ENCODE measurements around the gene SRGAP2C. TPM values are rescaled to one million over a fixed set of nuclear protein-coding genes. Genes with fewer than 3 reads are reported as not detected.

Gene SRGAP2C
- total and polyA plus RNA-seq, 2 donors (not counting 3 experiments of a cell fraction or from before 2014, with no cell fraction given): 5.6 to 56.4 TPM

GRCh38 chr1:121408354-121408753 is 223.6 kb downstream of the SRGAP2C start:
- FAIRE-seq: no peak
- H3K9me3 ChIP-seq (replicated peaks; ENCODE audit: control insufficient read depth, insufficient read depth, low read length): no peaks in the 10 kb centered on the region

GRCh38 chr1:121413821-121414220 is 229.0 kb downstream of the SRGAP2C start:
- no peaks in the 10 kb centered on the region for H3K9me3 ChIP-seq (replicated peaks; ENCODE audit: control insufficient read depth, insufficient read depth, low read length)
- no peaks in the 10 kb centered on the region for H3K9me1 ChIP-seq (replicated peaks; ENCODE audit: control insufficient read depth, extremely low read depth, insufficient read depth, low read length)
- intact Hi-C loops (cut with micrococcal nuclease) (no loop called here), dilution Hi-C loops (cut with MboI; ENCODE audit: extremely low pct_ligation_motif_present, low sequenced_read_pairs) (no loop called here)
- no peak overlapping the region for H3K4me3 ChIP-seq (replicated peaks in 1 of 3; ENCODE audit: insufficient read depth in 1 of 3, low read depth in 1 of 3, low read length in 3 of 3)
- CTCF ChIA-PET: interaction anchor here (0.5 kb wide), 1 partner anchor 78 kb away, joined by 3 read pairs; no protein-coding TSS in a partner anchor
- H3K27ac ChIP-seq (ENCODE audit: insufficient read depth, low read depth, low read length): no peak overlapping the region
- POLR2A ChIA-PET: no interaction called here
- TF ChIP-seq JUN (IDR thresholded peaks at IDR 0.05; ENCODE audit: borderline replicate concordance, insufficient read depth, insufficient read length, low read depth): no peak
- no peak for TF ChIP-seq FOS (IDR thresholded peaks at IDR 0.05; ENCODE audit: borderline replicate concordance, insufficient read depth, low read length)
- no peak for TF ChIP-seq MYC (IDR thresholded peaks at IDR 0.05; ENCODE audit: low read depth, low read length)
- TF ChIP-seq, protein P1, sequence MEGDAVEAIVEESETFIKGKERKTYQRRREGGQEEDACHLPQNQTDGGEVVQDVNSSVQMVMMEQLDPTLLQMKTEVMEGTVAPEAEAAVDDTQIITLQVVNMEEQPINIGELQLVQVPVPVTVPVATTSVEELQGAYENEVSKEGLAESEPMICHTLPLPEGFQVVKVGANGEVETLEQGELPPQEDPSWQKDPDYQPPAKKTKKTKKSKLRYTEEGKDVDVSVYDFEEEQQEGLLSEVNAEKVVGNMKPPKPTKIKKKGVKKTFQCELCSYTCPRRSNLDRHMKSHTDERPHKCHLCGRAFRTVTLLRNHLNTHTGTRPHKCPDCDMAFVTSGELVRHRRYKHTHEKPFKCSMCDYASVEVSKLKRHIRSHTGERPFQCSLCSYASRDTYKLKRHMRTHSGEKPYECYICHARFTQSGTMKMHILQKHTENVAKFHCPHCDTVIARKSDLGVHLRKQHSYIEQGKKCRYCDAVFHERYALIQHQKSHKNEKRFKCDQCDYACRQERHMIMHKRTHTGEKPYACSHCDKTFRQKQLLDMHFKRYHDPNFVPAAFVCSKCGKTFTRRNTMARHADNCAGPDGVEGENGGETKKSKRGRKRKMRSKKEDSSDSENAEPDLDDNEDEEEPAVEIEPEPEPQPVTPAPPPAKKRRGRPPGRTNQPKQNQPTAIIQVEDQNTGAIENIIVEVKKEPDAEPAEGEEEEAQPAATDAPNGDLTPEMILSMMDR (IDR thresholded peaks at IDR 0.05; ENCODE audit: extremely low read depth in 1 of 2, insufficient read depth in 1 of 2, low read depth in 1 of 2, low read length in 2 of 2): no peak
- no peak for TF ChIP-seq POLR2AphosphoS5 (IDR thresholded peaks at IDR 0.05; ENCODE audit: insufficient read depth, low read depth, low read length)
- no peak for TF ChIP-seq GATA2 (IDR thresholded peaks at IDR 0.05; ENCODE audit: insufficient read depth, insufficient read length, low read depth, low read length)
- TF ChIP-seq EZH2 (IDR thresholded peaks at IDR 0.05; ENCODE audit: borderline replicate concordance, low read depth, low read length, severe bottlenecking): no peak
- no peak for TF ChIP-seq POLR2A (IDR thresholded peaks at IDR 0.05; ENCODE audit: low read depth, low read length)
- no peak for TF ChIP-seq MAX (IDR thresholded peaks at IDR 0.05; ENCODE audit: insufficient read depth, insufficient read length)
- no peaks in the 10 kb centered on the region for H3K27me3 ChIP-seq (ENCODE audit: control insufficient read depth in 2 of 2, insufficient read depth in 2 of 2, low read length in 2 of 2)
- H2AFZ ChIP-seq (ENCODE audit: low read depth, low read length): no peak overlapping the region
- BruUV-seq (replicated peaks): no TSS peak
- H3K9ac ChIP-seq (replicated peaks; ENCODE audit: extremely low read depth, insufficient read depth, low read length): no peak overlapping the region
- DNase-seq (ENCODE audit: low read depth, low spot score): no peak
- no peaks in the 10 kb centered on the region for H3K36me3 ChIP-seq (ENCODE audit: control insufficient read depth in 2 of 2, extremely low read depth in 1 of 2, insufficient read depth in 2 of 2, low read length in 2 of 2)
- peaks cover 5% of the 10 kb centered on the region for H3K4me1 ChIP-seq (ENCODE audit: control insufficient read depth, extremely low read depth, insufficient read depth, low read length)
- H3K4me2 ChIP-seq (ENCODE audit: insufficient read depth, low read length): no peak overlapping the region
- no peaks in the 10 kb centered on the region for H4K20me1 ChIP-seq (replicated peaks; ENCODE audit: control insufficient read depth, extremely low read depth, insufficient read depth, low read length)
- no peaks in the 10 kb centered on the region for H3K79me2 ChIP-seq (ENCODE audit: control insufficient read depth, insufficient read depth, low read length)
- FAIRE-seq: no peak

More at GRCh38 chr1:121408354-121408753, 223.6 kb downstream of the SRGAP2C start:
- intact Hi-C loops (cut with micrococcal nuclease) (no loop called here), dilution Hi-C loops (cut with MboI; ENCODE audit: extremely low pct_ligation_motif_present, low sequenced_read_pairs) (no loop called here)
- H3K4me1 ChIP-seq (ENCODE audit: control insufficient read depth, extremely low read depth, insufficient read depth, low read length): no peaks in the 10 kb centered on the region
- H2AFZ ChIP-seq (ENCODE audit: low read depth, low read length): no peak overlapping the region
- no peaks in the 10 kb centered on the region for H4K20me1 ChIP-seq (replicated peaks; ENCODE audit: control insufficient read depth, extremely low read depth, insufficient read depth, low read length)
- no peak for DNase-seq (ENCODE audit: low read depth, low spot score)
- H3K36me3 ChIP-seq (ENCODE audit: control insufficient read depth in 2 of 2, extremely low read depth in 1 of 2, insufficient read depth in 2 of 2, low read length in 2 of 2): no peaks in the 10 kb centered on the region
- no peaks in the 10 kb centered on the region for H3K9me1 ChIP-seq (replicated peaks; ENCODE audit: control insufficient read depth, extremely low read depth, insufficient read depth, low read length)
- H3K4me3 ChIP-seq (replicated peaks in 1 of 3; ENCODE audit: insufficient read depth in 1 of 3, low read depth in 1 of 3, low read length in 3 of 3): no peak overlapping the region
- ChIA-PET CTCF (no interaction called here), POLR2A (no interaction called here)
- BruUV-seq (replicated peaks): no TSS peak
- H3K27ac ChIP-seq (ENCODE audit: insufficient read depth, low read depth, low read length): no peak overlapping the region
- no peaks in the 10 kb centered on the region for H3K27me3 ChIP-seq (ENCODE audit: control insufficient read depth in 2 of 2, insufficient read depth in 2 of 2, low read length in 2 of 2)
- no peak for TF ChIP-seq MAX (IDR thresholded peaks at IDR 0.05; ENCODE audit: insufficient read depth, insufficient read length)
- no peak overlapping the region for H3K9ac ChIP-seq (replicated peaks; ENCODE audit: extremely low read depth, insufficient read depth, low read length)
- no peak overlapping the region for H3K4me2 ChIP-seq (ENCODE audit: insufficient read depth, low read length)
- H3K79me2 ChIP-seq (ENCODE audit: control insufficient read depth, insufficient read depth, low read length): no peaks in the 10 kb centered on the region
